HG03378 (cell line): ENCODE data around the gene PEAR1.

Experiments
- ATAC-seq: cut with Tn5 transposase; IDR thresholded peaks from one replicate; pipeline ENCODE4 v1.9.1; 2021; ENCODE audit warnings: mild to moderate bottlenecking, moderate library complexity; ENCODE audit not compliant: unreplicated experiment

PEAR1 gene

DNA sequence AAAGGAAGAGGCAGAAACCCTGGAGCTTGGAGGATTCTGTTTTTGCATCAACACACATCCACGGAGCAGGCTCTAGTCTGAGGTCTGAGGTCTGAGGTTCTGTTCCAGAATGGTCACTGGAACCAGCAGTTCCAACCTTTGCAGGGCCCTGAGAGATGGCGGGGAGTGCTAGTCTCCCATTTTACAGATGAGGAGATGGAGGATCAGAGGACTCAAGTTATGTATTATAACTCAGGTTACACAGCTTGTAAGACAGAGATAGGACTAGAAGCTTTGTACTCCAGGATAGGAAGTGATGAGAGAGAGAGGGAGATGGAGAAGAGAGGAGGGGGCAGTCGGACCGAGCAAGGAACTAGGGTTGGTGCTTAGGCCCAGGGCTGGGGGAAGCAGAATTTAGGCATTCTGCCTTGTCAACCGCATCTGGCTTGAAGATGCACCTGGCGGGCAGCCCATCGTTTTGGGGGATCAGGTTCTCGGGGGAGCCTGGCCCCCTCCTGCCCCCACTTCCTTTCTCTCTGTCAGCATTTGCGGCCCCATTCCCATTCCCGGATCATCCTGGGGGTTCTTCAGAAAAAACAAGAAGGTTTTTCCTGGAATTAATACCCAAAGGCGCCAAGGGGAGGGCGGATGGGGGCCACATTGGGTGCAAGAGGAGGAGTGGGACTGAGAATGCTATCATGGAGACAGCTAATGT lies 5.6 kb downstream of the PEAR1 start:
- no peak for ATAC-seq

- ATAC-seq = no peak
Measured at GRCh38 chr1:156899956-156900718, 6.6 kb downstream of the PEAR1 start.

GRCh38 chr1:156900896-156901589 lies 7.5 kb downstream of the PEAR1 start:
- no peak for ATAC-seq

- ATAC-seq = no peak
Measured at GRCh38 chr1:156901590-156901900, 8.0 kb downstream of the PEAR1 start.

- no peak for ATAC-seq
Measured at GRCh38 chr1:156901966-156902915, 8.7 kb downstream of the PEAR1 start.

DNA sequence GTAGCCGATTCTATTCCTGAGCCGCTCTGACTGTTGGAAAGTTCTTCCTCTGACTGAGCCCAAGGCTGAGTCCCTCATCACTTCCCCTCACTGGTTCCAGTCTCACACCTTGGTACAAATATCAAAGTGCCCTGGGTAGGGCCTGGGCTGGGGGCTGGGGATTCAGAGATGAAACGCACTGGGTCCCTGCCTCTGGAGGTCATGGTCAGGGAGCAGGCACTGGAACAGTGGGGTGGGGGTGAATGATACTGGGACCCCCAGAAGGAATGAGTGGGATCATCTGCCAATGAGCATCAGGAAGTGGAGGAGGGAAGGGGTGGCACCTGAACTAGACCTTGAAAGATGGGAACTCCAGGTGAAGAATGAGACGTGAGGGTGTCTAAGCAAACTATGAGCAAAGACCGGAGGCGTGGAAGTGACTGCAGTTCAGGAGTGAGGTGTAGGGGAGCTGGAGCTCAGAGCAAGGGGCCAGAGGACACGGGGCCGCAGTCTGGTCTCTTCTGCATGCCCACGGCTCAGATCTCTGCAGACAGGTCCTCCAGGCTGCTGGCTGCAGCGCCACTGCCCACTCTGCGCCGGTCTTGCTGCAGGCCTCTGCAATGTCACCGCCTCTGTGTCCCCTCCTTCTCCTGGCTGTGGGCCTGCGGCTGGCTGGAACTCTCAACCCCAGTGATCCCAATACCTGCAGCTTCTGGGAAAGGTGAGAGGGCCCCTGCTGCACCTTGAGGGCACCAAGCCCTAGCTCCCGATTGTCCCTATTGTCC lies 10.0 kb downstream of the PEAR1 start:
- ATAC-seq = no peak

- ATAC-seq = no peak
Measured at GRCh38 chr1:156904187-156904959, 10.9 kb downstream of the PEAR1 start.

DNA sequence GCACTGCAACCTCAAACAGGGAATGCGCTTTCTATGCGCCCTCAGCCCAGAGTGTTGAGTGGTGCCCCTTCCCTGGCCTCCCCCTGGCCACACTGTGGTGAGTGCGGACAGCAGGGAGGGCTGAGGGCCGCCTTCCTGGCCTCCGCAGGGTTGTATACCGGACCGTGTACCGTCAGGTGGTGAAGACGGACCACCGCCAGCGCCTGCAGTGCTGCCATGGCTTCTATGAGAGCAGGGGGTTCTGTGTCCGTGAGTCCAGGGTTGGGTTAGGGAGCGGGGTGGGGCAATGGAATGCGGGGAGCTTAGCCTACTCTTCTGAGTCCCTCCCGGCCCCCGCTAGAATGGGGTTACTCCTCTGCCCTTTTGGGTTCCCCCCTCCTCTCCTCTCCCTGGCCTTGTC lies 11.7 kb downstream of the PEAR1 start:
- ATAC-seq = no peak

DNA sequence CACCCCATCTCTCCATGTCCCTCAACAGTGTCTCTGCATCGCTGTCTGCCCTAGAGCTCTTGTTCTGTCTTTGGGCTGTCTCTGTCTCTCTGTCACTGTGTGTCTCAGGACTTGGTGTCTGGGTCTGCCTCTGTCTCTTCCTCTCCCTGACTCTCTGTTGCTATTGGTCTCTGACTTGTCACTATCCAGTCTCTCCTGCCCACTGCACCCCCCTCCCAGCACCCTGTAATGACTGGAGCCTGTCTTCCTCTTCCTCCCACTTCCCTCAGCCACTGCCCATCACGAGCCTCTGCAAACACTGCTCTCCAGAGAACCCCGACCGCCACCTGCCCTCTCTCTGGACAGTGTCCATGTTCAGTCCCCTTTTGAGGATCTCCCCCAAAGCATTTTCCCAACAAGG lies 12.1 kb downstream of the PEAR1 start:
- no peak for ATAC-seq

DNA sequence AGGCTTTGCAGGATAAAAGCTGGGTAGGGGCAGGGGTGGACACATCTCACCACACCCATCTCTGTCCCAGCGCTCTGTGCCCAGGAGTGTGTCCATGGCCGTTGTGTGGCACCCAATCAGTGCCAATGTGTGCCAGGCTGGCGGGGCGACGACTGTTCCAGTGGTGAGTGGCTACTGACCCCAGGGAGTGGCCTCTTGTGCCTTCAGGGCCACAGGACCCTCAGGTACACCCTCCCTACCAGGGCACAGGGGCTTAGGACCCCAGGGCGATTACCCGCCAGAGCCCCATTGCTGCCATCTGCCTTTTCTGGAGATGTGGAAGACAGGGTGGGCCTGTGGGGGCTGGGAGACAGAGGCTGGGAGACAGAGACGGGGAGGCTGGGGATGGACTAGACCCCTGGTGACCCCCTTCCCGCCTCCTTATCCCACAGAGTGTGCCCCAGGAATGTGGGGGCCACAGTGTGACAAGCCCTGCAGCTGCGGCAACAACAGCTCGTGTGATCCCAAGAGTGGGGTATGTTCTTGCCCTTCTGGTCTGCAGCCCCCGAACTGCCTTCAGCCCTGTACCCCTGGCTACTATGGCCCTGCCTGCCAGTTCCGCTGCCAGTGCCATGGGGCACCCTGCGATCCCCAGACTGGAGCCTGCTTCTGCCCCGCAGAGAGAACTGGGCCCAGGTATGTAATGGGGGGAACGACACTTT lies 12.8 kb downstream of the PEAR1 start:
- ATAC-seq = no peak

DNA sequence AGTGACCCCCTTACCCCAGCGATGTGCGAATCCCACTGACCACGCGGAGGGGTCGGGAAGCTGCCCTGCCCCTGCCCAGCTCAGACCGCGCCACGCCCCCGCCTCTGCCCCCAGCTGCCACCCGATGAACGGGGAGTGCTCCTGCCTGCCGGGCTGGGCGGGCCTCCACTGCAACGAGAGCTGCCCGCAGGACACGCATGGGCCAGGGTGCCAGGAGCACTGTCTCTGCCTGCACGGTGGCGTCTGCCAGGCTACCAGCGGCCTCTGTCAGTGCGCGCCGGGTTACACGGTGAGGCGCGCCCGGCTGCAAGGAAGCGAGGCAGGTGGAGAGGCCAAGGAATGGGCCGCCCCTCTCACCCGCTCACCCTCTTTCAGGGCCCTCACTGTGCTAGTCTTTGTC lies 15.0 kb downstream of the PEAR1 start:
- no peak for ATAC-seq

DNA sequence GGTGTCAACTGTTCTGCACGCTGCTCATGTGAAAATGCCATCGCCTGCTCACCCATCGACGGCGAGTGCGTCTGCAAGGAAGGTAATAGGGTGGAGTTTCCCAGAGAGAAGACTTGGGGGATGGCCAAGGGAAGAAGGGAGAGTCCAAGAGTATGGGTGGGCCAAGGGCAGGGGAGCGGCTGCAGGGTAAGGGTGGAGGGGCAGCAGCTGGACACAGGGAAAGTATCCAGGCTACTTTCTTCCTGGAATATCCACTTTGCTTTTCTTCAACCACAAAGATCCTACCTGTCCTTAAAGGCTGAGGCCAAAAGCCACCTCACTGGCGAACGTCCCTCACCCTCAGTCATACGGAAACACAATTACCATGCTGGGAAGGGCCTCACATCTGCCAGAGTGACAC lies 15.4 kb downstream of the PEAR1 start:
- no peak for ATAC-seq

DNA sequence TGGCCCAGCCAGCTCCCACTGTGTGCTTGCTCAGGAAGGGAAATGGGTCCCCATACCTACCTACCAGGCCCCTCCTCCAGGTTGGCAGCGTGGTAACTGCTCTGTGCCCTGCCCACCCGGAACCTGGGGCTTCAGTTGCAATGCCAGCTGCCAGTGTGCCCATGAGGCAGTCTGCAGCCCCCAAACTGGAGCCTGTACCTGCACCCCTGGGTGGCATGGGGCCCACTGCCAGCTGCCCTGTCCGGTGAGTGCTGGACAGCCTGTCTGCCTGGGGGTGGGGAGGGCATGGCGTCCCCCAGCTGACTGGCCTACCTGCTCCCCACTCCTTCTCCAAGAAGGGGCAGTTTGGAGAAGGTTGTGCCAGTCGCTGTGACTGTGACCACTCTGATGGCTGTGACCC lies 16.2 kb downstream of the PEAR1 start:
- no peak for ATAC-seq

GRCh38 chr1:156910309-156910782 lies 16.8 kb downstream of the PEAR1 start:
- ATAC-seq = no peak

DNA sequence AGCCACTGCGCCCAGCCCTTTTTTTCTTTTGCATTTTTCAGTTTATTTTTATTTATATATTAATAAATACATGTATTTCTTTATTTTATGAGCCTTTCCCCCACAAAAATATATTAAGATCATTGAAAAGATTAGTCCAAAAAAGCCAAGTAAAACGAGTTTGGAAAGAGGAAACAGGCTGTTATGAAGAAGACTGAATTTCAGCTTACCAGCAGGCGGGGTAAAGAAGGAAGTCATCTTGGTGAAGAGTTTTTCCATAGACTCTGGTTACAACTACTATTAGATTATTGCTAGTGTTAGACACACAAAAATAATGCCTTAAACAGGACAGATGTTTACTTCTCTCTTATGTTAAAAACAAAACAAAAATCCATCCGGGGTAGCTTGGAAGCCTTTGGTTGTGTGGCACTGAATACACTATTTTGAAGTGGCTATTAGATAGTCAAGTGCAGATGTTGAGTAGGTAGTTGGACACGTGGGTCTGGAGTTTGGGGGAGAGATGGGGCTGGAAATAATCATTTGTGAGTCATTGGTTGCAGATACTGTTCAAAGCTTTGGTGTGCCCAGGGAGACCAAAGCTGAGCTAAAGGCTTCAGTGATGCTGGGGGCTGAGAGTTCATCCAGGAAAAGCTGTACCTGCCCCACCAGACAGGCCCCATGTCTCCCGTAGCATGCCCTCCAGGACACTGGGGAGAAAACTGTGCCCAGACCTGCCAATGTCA lies 18.2 kb downstream of the PEAR1 start:
- no peak for ATAC-seq

DNA sequence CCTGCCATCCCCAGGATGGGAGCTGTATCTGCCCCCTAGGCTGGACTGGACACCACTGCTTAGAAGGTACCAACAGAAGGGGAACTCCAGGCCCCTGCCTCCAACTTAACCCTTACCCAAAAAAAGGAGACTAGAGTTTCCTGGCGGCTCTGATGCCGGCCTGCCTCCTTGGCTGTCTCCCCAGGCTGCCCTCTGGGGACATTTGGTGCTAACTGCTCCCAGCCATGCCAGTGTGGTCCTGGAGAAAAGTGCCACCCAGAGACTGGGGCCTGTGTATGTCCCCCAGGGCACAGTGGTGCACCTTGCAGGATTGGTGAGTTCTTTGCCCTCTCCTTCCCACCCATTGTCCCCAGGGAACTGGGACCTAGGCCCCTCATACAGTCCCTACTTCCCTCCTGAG lies 18.8 kb downstream of the PEAR1 start:
- no peak for ATAC-seq

DNA sequence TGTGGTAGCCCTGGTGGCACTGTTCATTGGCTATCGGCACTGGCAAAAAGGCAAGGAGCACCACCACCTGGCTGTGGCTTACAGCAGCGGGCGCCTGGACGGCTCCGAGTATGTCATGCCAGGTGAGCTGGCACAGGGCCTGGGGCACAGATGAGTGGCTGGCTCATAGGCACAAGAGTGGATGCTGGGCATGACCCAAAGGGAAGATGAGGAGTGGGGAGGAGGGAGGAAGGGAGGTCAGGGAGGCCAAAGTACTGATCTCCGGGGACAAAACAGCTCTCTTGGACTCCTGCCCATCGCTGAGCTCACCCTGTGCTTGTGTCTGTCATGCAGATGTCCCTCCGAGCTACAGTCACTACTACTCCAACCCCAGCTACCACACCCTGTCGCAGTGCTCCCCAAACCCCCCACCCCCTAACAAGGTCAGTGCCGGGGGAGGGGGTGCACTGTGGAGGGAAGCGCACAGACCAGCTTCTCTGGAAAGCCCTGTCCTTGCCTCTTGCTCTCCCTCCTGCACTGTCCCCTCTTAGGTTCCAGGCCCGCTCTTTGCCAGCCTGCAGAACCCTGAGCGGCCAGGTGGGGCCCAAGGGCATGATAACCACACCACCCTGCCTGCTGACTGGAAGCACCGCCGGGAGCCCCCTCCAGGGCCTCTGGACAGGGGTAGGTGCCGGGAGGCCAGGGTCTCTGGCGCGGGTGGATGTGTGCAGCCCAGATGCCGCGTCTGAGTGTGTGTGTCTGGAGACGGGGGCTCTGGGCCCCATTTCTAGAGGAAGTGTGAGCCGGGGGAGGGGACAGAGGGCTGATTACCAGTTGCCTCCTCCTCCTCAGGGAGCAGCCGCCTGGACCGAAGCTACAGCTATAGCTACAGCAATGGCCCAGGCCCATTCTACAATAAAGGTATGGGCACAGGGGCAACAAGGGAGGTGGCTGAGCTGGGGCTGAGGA lies 19.6 kb downstream of the PEAR1 start:
- no peak for ATAC-seq
